ENCODE measurements around the gene CNOT2. TPM values are rescaled to one million over a fixed set of nuclear protein-coding genes. Genes with fewer than 3 reads are reported as not detected.

CNOT2 gene
- total and polyA plus RNA-seq, 2 donors (not counting 3 experiments of a cell fraction or from before 2014, with no cell fraction given), result 52.2 to 79.7 TPM

DNA sequence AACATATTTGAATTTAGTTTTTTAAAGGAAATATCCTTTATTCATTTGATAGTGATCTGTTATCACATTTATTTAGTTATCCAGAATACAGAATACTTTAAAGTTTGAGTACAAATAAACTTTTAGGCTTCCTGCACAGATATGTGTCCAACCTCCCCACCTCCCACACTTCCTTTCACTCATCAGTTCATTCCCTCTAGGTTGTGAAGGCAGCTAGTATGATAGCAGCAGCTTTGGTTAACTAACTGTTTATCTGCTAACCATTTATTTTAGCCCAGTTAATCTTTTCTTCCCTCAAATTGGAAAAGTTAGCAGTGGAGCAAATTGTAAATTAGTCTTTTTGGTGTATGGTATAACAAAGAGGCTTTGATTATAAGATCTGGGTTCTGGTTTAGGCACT is 35.7 kb downstream of the CNOT2 start:
- H3K27ac ChIP-seq (ENCODE audit: insufficient read depth, low read depth, low read length), result no peak overlapping the region
- dilution Hi-C loops (cut with MboI; ENCODE audit: extremely low pct_ligation_motif_present, low sequenced_read_pairs), result no loop called here

More for the DNA sequence above, 35.7 kb downstream of the CNOT2 start:
- no peaks in the 10 kb centered on the region for H3K27me3 ChIP-seq (ENCODE audit: control insufficient read depth in 2 of 2, insufficient read depth in 2 of 2, low read length in 2 of 2)
- H3K9ac ChIP-seq (replicated peaks; ENCODE audit: extremely low read depth, insufficient read depth, low read length), result no peak overlapping the region
- ChIA-PET POLR2A (no interaction called here), CTCF (no interaction called here)
- H3K9me1 ChIP-seq (replicated peaks; ENCODE audit: control insufficient read depth, extremely low read depth, insufficient read depth, low read length), result no peaks in the 10 kb centered on the region
- TF ChIP-seq, protein P1, sequence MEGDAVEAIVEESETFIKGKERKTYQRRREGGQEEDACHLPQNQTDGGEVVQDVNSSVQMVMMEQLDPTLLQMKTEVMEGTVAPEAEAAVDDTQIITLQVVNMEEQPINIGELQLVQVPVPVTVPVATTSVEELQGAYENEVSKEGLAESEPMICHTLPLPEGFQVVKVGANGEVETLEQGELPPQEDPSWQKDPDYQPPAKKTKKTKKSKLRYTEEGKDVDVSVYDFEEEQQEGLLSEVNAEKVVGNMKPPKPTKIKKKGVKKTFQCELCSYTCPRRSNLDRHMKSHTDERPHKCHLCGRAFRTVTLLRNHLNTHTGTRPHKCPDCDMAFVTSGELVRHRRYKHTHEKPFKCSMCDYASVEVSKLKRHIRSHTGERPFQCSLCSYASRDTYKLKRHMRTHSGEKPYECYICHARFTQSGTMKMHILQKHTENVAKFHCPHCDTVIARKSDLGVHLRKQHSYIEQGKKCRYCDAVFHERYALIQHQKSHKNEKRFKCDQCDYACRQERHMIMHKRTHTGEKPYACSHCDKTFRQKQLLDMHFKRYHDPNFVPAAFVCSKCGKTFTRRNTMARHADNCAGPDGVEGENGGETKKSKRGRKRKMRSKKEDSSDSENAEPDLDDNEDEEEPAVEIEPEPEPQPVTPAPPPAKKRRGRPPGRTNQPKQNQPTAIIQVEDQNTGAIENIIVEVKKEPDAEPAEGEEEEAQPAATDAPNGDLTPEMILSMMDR (IDR thresholded peaks at IDR 0.05; ENCODE audit: extremely low read depth in 1 of 2, insufficient read depth in 1 of 2, low read depth in 1 of 2, low read length in 2 of 2), result no peak
- TF ChIP-seq GATA2 (IDR thresholded peaks at IDR 0.05; ENCODE audit: insufficient read depth, insufficient read length, low read depth, low read length), result no peak
- no peak for TF ChIP-seq POLR2A (IDR thresholded peaks at IDR 0.05; ENCODE audit: low read depth, low read length)
- TF ChIP-seq EZH2 (IDR thresholded peaks at IDR 0.05; ENCODE audit: borderline replicate concordance, low read depth, low read length, severe bottlenecking), result no peak
- TF ChIP-seq, protein P2, sequence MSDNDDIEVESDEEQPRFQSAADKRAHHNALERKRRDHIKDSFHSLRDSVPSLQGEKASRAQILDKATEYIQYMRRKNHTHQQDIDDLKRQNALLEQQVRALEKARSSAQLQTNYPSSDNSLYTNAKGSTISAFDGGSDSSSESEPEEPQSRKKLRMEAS (IDR thresholded peaks at IDR 0.05; ENCODE audit: insufficient read depth, insufficient read length), result no peak
- TF ChIP-seq FOS (IDR thresholded peaks at IDR 0.05; ENCODE audit: borderline replicate concordance, insufficient read depth, low read length), result no peak
- no peak for TF ChIP-seq POLR2AphosphoS5 (IDR thresholded peaks at IDR 0.05; ENCODE audit: insufficient read depth, low read depth, low read length)
- TF ChIP-seq MYC (IDR thresholded peaks at IDR 0.05; ENCODE audit: low read depth, low read length), result no peak
- no peak for TF ChIP-seq JUN (IDR thresholded peaks at IDR 0.05; ENCODE audit: borderline replicate concordance, insufficient read depth, insufficient read length, low read depth)
- DNase-seq (ENCODE audit: low read depth, low spot score) (no peak), FAIRE-seq (no peak)
- H4K20me1 ChIP-seq (replicated peaks; ENCODE audit: control insufficient read depth, extremely low read depth, insufficient read depth, low read length), result peaks cover 17% of the 10 kb centered on the region
- H2AFZ ChIP-seq (ENCODE audit: low read depth, low read length), result no peak overlapping the region
- no peaks in the 10 kb centered on the region for H3K4me1 ChIP-seq (ENCODE audit: control insufficient read depth, extremely low read depth, insufficient read depth, low read length)
- H3K79me2 ChIP-seq (ENCODE audit: control insufficient read depth, insufficient read depth, low read length), result peaks cover 86% of the 10 kb centered on the region
- no peak overlapping the region for H3K4me3 ChIP-seq (replicated peaks in 1 of 3; ENCODE audit: insufficient read depth in 1 of 3, low read depth in 1 of 3, low read length in 3 of 3)
- intact Hi-C loops (cut with micrococcal nuclease), result no loop called here
- H3K4me2 ChIP-seq (ENCODE audit: insufficient read depth, low read length), result no peak overlapping the region
- H3K36me3 ChIP-seq (ENCODE audit: control insufficient read depth in 2 of 2, extremely low read depth in 1 of 2, insufficient read depth in 2 of 2, low read length in 2 of 2), result peaks cover 0 to 5% of the 10 kb centered on the region in 2 experiments
- BruUV-seq (replicated peaks), result no TSS peak
- H3K9me3 ChIP-seq (replicated peaks; ENCODE audit: control insufficient read depth, insufficient read depth, low read length), result no peaks in the 10 kb centered on the region

All from endothelial cell of umbilical vein (primary cell).